HL-60/S4 (cell line): ENCODE measurements around the gene PRIMPOL.
"Not testable (repeated sequence)": the region's sequence is repeated elsewhere in the genome, so short reads cannot be mapped to it uniquely, and the experiment has no call there.

Experiments used
- in situ Hi-C: fragments of 300-500 bp; cut with MboI; formaldehyde crosslinking; loops from 2 replicates; pipeline ENCODE4 v1.14.3; 2022; ENCODE audit warnings: low sequenced_read_pairs

PRIMPOL gene

DNA sequence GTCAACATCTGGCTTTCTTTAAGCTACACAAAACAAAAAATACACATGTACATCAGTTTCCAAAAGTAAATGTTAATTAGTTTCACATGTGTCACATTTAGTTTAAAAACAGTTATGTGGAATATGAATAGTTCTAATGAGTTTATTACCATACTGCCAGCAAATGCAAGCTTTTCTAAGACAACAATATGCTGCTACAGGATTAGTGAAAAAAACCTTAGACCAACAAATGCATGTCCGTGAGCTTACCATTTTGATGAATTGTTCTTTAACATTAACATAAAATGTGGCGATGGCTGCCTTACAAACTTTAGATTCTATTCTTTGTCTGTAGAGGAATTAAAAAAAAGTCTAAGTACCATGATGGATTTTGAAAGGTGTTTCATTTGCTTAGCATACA lies 52.6 kb downstream of the PRIMPOL start:
- in situ Hi-C loops = no loop called here

DNA sequence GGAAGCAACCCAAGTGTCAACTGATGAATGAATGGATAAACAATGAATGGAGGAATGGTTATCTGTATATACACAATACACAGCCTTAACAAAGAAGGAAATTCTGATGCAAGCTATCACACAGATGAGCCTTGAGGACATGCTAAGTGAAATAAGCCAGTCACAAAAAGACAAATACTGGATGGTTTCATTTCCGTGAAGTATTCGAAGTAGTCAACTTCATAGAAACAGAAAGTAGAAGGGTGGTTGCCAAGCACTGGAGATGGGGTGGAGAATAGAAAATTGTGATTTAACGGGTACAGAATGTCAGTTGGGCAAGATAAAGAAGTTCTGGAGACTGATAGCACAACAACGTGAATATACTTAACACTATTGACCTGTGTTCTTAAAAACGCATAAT lies 56.2 kb downstream of the PRIMPOL start:
- in situ Hi-C loops = no loop called here

DNA sequence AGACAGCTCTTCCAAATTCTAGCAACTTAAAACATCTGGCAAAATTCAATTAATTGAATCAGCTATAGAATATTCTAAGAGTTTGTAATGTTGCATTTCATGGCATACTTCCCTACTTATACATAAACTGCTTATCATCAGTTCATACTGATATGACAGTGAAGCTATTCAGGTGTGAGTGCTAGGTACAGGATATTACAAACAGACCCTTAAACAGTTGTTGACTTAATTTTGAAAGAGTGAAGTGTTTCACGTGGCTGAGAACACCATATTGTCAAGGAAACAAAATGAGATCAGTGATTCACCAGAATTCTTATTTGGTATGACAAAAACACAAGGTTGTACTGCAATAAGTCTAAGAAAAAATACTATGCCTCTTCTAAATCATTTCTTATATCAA lies 56.9 kb downstream of the PRIMPOL start:
- in situ Hi-C loops = no loop called here

DNA sequence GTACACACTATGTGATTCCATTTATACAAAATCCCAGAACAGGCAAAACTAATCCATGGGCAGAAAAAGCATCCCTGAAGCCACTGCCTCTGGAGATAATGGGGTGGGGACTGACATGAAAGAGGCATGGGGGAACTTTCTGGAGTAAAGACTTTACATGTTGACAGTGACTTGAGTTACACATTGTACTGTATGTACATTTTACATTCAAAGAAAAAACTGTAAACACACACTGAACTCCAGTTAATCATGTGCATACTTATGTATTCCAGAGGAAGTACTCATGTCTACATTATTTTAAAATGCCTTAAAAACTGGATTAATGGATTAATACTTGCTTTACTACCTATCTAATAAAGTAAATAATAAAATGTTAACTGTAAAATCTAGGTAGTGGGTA lies 62.8 kb downstream of the PRIMPOL start:
- in situ Hi-C loops = no loop called here

DNA sequence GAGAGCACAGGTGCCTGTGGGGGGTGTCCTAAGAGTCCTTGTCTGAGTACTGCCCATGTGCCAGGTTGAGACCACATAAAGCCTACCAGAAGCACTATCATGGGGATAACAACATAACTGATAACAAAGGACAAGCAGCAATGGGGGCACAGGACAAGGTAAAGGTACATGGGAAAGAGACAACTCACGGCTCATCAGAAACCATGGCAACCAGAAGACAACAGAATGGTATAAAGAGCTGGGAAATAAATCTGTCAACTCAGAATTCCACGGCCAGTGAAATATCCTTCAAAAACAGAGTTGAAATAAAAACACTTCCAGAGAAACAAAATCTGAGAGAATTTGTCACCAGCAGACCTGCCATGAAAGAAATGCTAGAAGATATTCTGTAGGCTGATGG lies 64.3 kb downstream of the PRIMPOL start:
- in situ Hi-C loops = no loop called here

DNA sequence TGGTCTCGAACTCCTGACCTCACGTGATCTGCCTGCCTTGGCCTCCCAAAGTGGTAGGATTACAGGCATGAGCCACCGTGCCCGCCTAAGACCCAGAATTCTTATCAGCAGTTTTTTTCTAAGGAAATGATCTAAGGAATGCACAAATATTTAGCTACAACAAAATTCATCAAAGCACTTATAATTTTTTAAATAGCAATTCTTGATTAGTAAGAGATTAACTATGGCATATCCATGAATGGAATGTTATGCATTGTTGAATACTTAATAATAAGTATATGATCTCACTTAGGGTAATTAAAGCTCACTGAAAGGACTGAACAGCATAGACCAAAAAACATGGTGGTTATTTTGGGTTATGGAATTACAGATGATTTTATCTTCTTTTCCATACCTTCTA lies 66.0 kb downstream of the PRIMPOL start:
- in situ Hi-C loops = no loop called here

DNA sequence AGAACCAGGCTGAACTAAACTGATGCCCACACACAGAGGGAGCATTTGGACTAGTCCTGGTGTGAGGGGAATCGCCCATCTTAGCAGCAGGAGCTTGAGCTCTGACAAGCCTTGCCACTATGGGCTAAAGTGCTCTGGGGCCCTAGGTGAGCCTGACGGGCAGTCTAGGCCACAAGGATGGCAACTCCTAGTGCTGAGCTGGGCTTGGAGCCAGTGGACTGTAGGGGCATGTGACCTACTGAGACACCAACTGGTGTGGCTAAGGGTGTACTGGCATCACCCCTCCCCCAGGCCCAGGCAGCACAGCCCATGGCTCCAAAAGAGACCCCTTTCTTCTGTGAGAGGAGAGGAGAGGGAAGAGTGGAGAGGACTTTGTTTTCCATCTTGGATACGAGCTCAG lies 69.9 kb downstream of the PRIMPOL start:
- in situ Hi-C loops = no loop called here

DNA sequence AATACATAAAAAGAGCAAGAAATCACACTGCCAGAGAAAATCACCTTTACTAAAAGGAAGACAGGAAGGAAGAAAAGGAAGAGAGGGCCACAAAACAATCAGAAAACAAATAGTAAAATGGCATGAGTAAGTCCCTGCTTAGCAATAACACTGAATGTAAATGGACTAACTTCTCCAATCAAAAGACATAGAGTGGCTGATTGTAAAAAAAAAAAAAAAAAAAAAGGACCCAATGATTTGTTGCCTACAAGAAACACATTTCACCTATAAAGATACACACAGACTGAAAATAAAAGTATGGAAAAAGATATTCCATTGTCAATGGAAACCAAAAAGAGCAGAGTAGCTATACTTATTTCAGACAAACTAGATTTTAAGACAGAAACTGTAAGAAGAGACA lies 71.7 kb downstream of the PRIMPOL start:
- in situ Hi-C loops = no loop called here

DNA sequence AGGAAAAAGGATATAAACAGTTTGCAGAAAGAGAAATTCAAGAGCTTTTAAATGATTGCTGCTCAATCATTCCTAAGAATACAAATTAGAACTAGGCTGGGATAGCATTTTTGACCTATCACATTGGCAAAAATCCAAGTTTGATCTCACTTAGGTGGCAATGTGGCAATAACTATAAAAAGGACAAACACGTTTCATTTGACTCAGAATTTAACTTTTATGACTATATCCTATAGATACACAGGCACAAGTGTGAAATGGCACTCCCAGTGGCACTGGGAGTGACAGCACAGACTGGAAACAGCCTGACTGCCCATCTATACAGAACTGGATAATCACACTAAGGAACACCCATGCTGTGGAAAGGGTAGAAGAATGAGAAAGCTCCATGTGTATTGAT lies 73.3 kb downstream of the PRIMPOL start:
- in situ Hi-C loops = no loop called here

DNA sequence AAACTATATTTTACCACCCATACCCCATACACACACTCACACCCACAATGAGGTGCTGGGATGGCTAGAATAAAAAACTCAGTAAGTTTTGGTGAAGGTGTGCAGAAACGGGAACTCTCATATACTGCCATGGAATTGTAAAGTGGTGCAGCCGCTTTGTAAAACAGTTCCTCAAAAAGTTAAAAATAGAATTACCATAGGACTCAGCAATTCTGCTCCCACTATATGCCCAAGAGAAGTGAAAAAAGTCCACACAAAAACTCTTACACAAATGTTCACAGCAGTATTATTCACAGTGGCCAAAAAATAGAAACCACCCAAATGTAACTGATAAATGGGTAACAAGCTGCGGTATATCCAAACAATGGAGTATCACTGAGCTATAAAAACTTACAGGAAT lies 77.9 kb downstream of the PRIMPOL start:
- in situ Hi-C loops = no loop called here

DNA sequence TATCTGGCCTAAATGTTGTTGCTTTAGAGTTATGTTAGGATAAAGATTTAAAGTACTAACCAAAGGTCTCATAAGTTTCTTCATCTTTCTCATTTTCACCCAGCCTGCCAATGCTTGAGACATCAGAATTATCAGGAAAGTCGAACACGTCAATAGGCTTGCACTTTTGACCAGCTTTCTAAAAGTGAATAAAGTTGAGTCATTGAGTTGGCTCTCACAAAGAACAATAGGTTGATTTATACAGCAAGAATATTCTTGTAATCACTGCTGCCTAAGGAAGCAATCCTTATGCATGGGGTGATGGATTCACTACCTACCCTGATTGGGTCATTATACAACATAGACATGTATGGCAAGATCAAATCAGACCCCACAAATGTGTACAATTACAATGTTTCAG lies 79.3 kb downstream of the PRIMPOL start:
- in situ Hi-C loops = no loop called here

DNA sequence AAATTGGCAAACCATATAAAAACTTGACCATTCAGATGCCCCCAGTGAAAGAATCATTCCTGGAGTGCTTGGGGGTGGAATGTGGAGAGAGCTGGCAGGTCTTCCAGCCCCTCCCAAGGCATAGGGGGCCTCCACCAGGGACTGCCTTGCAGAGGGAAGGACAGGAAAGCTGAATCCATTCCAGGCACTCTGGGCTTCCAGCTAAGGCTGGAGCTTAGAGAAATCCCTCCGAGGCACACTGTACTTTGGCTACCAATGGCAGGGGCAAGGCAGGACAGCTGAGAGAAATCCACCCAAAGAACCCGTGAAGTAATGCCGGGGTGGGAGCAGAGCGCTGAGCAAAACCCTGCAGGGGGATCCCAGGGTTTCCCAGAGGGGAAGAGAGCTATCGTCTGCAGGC lies 80.4 kb downstream of the PRIMPOL start:
- in situ Hi-C loops = no loop called here

DNA sequence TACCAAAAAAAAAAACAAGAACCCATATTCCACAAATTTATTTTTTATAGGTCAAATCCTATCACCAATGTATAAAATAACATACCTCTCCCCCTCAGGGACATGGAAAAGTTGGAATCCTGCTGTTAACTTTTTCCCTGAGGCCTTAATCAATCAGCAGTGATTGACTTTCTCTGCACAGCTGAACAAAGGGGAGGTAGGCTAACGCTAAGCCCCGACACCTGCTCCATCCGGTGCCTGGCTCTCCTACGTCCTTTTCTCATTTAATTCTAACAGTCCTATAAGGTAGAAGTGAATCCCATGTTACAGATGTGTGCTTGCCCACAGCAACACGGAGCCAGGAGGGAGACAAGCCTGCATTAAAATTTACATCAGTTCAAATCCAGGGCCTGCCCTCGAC lies 81.5 kb downstream of the PRIMPOL start:
- in situ Hi-C loops = no loop called here

DNA sequence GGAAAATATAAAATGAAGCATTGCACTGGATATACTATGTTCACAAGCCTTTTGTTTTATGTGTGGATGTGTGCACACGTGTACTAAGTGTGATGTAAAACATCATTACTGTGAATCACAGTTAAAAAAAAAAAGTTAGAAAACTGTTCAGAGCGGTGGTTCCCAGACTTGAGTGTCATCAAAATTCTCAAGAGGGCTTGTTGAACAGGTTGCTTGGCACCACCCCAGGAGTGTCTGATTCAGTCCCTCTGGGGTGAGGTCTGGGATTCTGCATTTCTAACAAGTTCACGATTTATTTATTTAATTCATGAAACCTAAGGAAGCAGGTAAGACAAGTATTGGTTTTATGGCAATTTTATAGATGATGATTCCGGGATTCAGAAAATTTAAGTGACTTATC lies 82.6 kb downstream of the PRIMPOL start:
- in situ Hi-C loops = no loop called here

DNA sequence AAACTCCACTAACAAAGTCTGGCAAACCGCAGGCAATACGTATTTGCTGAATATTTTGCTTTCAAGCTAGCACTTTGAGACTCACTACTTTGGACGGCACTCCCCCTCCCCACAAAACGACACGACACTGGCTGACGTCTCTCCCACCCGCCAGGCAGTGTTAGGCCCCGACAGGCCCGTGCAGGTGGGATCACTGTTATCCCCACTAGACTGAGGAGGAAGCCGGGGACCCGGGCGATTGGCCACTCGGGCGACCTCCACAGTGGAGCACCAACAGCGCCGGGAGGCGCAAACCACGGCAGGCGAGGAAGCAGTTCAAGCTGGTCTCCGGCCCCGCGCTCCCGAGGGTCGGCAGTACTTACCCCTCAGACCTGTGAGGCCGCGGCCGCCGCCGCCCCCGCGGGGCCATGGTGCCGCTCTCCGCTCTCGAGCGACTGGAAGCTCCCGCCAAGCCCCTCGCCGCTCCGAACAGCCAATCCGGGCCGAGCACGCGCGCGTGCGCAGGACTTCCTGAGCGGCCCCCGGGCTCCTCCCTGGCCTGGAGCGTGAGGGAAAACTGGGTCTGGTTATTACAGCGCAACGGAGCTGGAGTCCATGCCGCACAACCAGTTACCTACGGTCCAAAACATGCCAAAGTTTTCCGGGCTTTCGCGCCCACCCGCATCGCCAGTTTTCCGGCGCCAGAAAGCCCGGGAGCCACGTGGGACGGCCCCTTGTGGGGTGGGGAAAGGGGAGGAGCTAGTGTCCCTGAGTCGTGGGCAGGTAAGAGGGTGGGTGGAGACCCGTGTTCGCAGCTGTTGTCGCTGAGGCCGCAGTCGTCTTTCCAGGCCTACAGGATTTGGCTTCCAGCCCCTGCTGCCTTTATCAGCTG lies 84.4 kb downstream of the PRIMPOL start, which contains the start of gene CENPU:
TSS of gene CENPU (minus strand) at position 443 of the 871 bp plus-strand sequence. CDS start at position 409, 34 bp downstream.
- in situ Hi-C loops = no loop called here

DNA sequence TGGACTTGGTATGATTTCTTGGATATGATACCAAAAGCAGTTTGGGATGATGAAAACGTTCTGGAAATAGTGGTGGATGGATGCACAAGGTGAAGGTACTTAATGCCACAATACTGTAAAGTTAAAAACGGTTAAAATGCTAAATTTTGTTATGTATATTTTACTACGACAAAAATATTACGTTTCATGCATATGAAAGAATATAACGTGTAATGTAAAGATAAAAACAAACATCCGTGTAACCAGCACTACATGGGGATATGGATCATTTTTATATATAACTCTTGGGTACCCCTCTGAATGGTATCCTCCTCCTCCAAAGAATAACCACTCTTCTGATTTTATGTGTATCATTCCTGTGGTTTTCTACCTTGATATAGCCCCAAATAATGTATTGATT lies 85.2 kb downstream of the PRIMPOL start:
- in situ Hi-C loops = no loop called here

DNA sequence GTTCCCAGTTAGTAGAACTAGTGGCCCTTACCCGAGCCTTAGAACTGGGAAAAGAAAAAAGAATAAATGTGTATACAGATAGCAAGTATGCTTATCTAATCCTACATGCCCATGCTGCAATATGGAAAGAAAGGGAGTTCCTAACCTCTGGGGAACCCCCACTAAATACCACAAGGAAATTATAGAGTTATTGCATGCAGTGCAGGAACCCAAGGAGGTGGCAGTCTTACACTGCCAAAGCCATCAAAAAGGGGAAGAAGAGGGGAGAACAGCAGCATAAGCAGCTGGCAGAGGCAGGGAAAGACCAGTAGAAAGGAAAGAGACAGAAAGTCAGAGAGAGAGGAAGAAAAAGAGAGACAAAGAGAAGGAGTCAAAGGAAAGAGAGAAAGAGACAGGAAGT lies 90.0 kb downstream of the PRIMPOL start:
- in situ Hi-C loops = not testable (repeated sequence)

DNA sequence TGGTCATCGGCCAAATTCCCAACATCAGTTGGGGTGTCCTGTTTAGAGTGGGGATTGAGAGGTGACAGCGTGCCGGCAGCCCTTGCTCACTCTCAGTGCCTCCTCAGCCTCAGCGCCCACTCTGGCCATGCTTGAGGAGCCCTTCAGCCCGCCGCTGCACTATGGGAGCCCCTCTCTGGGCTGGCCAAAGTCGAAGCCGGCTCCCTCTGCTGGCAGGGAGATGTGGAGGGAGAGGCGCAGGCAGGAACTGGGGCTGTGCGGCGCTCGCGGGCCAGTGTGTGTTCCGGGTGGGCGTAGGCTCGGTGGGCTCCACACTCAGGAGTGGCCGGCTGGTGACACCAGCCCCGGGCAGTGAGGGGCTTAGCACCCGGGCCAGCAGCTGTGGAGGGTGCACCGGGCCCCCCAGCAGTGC lies 91.4 kb downstream of the PRIMPOL start:
- in situ Hi-C loops = loop anchor here (10.0 kb wide), 1 partner anchor 244 kb away; no protein-coding TSS in a partner anchor

DNA sequence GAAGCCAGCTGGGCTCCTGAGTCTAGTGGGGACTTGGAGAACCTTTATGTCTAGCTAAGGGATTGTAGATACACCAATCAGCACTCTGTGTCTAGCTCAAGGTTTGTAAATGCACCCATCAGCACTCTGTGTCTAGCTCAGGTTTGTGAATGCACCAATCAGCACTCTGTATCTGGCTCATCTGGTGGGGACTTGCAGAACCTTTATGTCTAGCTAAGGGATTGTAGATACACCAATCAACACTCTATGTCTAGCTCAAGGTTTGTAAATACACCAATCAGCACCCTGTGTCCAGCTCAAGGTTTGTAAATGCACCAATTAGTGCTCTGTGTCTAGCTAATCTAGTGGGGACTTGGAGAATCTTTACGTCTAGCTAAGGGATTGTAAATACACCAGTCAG lies 92.1 kb downstream of the PRIMPOL start:
- in situ Hi-C loops = loop anchor here (10.0 kb wide), 1 partner anchor 243 kb away; no protein-coding TSS in a partner anchor

DNA sequence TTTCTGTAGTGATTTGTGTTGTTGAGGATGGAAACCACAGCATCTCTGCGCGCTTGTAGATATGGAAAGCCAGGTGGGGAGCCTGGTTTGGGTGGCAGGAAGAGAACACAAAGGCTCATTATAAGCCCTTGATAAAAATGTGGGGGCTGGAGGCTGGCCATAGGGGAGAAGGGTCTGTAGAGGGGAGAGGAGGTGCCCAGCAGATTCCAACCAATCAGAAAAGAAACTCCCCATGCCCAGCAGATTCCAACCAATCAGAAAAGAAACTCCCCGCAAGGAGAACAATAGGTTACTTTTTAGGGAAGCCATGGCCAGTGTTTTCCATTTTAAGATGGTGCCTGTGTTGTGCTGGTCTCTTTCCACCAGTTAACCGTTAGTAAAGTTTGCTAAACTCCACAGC lies 94.1 kb downstream of the PRIMPOL start:
- in situ Hi-C loops = loop anchor here (10.0 kb wide), 1 partner anchor 241 kb away; no protein-coding TSS in a partner anchor

DNA sequence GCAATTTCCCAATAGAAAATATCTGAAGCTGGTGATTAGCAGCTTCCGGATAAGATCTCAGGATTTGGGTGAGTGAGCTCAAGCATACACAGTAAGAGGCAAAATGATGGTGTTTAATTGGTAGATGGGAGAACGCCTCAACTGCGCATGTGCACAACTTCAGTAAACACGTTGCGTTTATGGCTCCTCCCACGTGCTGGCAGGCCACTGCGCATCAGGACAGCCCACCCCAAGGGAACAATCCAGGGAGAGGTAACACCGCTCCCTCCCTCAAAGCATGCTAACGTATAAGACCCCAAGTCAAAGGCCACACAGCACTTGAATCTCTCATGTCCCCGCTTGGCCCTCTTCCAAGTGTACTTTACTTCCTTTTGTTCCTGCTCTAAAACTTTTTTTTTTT lies 94.7 kb downstream of the PRIMPOL start:
- in situ Hi-C loops = loop anchor here (10.0 kb wide), 1 partner anchor 241 kb away; no protein-coding TSS in a partner anchor
